HepG2 (cell line): ENCODE data around the gene SFI1. TPM values are rescaled to one million over a fixed set of nuclear protein-coding genes. Genes with fewer than 3 reads are reported as not detected.

Experiments
- AKNA ChIP-seq: sonication (generic); formaldehyde crosslinking; IDR thresholded peaks from 2 replicates; pipeline ENCODE4 v1.4.0; 2020; ENCODE audit warnings: missing genetic modification reagents, borderline replicate concordance
- GATAD1 ChIP-seq: IDR thresholded peaks from 2 replicates; pipeline ENCODE4 v1.6.1; 2016; ENCODE audit warnings: missing genetic modification reagents, missing compliant biosample characterization
- HNF1B ChIP-seq: sonication (generic); formaldehyde crosslinking; IDR thresholded peaks from 2 replicates; pipeline ENCODE4 v1.5.1; 2020; ENCODE audit warnings: mild to moderate bottlenecking, moderate library complexity, missing genetic modification reagents
- HNRNPK ChIP-seq: fragments of 200-400 bp; formaldehyde crosslinking; IDR thresholded peaks from 2 replicates; pipeline ENCODE4 v1.6.1; 2018; ENCODE audit warnings: low read length, low read depth, moderate library complexity, mild to moderate bottlenecking; ENCODE audit not compliant: poor library complexity, severe bottlenecking
- KLF16 ChIP-seq, 2 experiments: sonication (generic) in 1 of 2; formaldehyde crosslinking in 1 of 2; IDR thresholded peaks; 2 replicates each; pipeline versions ENCODE4 v1.6.1 to v1.8.0; 2016 to 2023; ENCODE audit warnings: missing genetic modification reagents in 2 of 2, missing compliant biosample characterization in 1 of 2
- MLLT10 ChIP-seq: sonication (generic); formaldehyde crosslinking; IDR thresholded peaks from 2 replicates; pipeline ENCODE4 v1.4.0; 2020; ENCODE audit warnings: missing genetic modification reagents
- NFYC ChIP-seq: IDR thresholded peaks from 2 replicates; pipeline ENCODE4 v1.6.1; 2016; ENCODE audit warnings: missing genetic modification reagents, missing compliant biosample characterization
- PHF5A ChIP-seq: IDR thresholded peaks from one replicate; pipeline ENCODE4 v1.6.1; 2018; ENCODE audit warnings: low read depth, missing genetic modification reagents; ENCODE audit not compliant: unreplicated experiment
- REPIN1 ChIP-seq: sonication (generic); formaldehyde crosslinking; IDR thresholded peaks from 2 replicates; pipeline ENCODE4 v1.8.0; 2022; ENCODE audit warnings: missing genetic modification reagents, low read depth, mild to moderate bottlenecking, borderline replicate concordance
- U2AF1 ChIP-seq: fragments of 200-400 bp; formaldehyde crosslinking; optimal IDR thresholded peaks from 2 replicates; pipeline ENCODE3; 2017; ENCODE audit warnings: mild to moderate bottlenecking, low read depth, low read length
- ZFP90 ChIP-seq: sonication (generic); formaldehyde crosslinking; IDR thresholded peaks from 2 replicates; pipeline ENCODE4 v1.8.0; 2022; ENCODE audit warnings: missing genetic modification reagents, mild to moderate bottlenecking, inconsistent platforms, borderline replicate concordance
- ZNF274 ChIP-seq: sonication (generic); formaldehyde crosslinking; IDR thresholded peaks from 2 replicates; pipeline ENCODE4 v1.5.1; 2020; ENCODE audit warnings: mild to moderate bottlenecking, missing genetic modification reagents
- ZNF776 ChIP-seq: sonication (generic); formaldehyde crosslinking; IDR thresholded peaks from 2 replicates; pipeline ENCODE4 v1.4.0; 2020; ENCODE audit warnings: mild to moderate bottlenecking, missing genetic modification reagents
- polyA plus RNA-seq, 8 experiments: library from polyadenylated mRNA; depleted of rRNA in 3 of 8; stranded (reverse) in 7 of 8; unstranded in 1 of 8; fragments of >200 nt; fragmentation: Illumina TruSeq in 4 of 8; extraction: Trizol in 4 of 8; gene quantifications; 2 replicates each; pipeline versions ENCODE4 v1.2.1 to v1.2.3, GENCODE V29; 2011 to 2016; ENCODE audit warnings: low read depth in 4 of 8, missing spikeins in 1 of 8, mixed read lengths in 1 of 8; ENCODE audit not compliant: insufficient read depth in 1 of 8
- total RNA-seq, 5 experiments: library from RNA; depleted of rRNA; stranded (reverse); fragments of >200 nt; fragmentation: Illumina TruSeq; extraction: Trizol; gene quantifications; 2 replicates each; pipeline ENCODE4 v1.2.3, GENCODE V29; 2016; ENCODE audit warnings: low read depth in 1 of 5
- TF ChIP-seq, protein P1 (sequence below): sonication (generic); formaldehyde crosslinking; IDR thresholded peaks from 2 replicates; pipeline ENCODE4 v1.8.1; 2022; ENCODE audit warnings: mild to moderate bottlenecking, missing genetic modification reagents
- TF ChIP-seq, protein P2 (sequence below): sonication (generic); formaldehyde crosslinking; IDR thresholded peaks from 2 replicates; pipeline ENCODE4 v1.4.0; 2020; ENCODE audit warnings: missing genetic modification reagents
- TF ChIP-seq, protein P3 (sequence below): IDR thresholded peaks from 2 replicates; pipeline ENCODE4 v1.6.1; 2016; ENCODE audit warnings: low read depth, borderline replicate concordance

Gene SFI1
- total and polyA plus RNA-seq, 2 of the 13 experiments (the other 11 are each of a cell fraction or from before 2014, with no cell fraction given) = 20.5 to 40.1 TPM

GRCh38 chr22:31561238-31561887 is 65.0 kb downstream of the SFI1 start (continued):
- no peak for TF ChIP-seq AKNA (CRISPR knock-in tag)
- TF ChIP-seq MLLT10 (CRISPR knock-in tag) = no peak
- TF ChIP-seq HNRNPK = no peak
- TF ChIP-seq PHF5A (CRISPR knock-in tag) = peak; percentile 36
- no peak for TF ChIP-seq U2AF1
- peak; percentile 60; the same call in 1 of the 2 replicates for TF ChIP-seq REPIN1
- TF ChIP-seq GATAD1 = peak; percentile 43; the same call in 1 of the 2 replicates
- TF ChIP-seq HNF1B (CRISPR knock-in tag) = peak; percentile 56; the same call in 1 of the 2 replicates
- peak in 1 of 2 experiments; percentile 57; a peak in 1 of 4 replicates for TF ChIP-seq KLF16 (CRISPR knock-in tag; IDR thresholded peaks at IDR 0.05)
- TF ChIP-seq ZFP90 = no peak
- TF ChIP-seq, protein P1, sequence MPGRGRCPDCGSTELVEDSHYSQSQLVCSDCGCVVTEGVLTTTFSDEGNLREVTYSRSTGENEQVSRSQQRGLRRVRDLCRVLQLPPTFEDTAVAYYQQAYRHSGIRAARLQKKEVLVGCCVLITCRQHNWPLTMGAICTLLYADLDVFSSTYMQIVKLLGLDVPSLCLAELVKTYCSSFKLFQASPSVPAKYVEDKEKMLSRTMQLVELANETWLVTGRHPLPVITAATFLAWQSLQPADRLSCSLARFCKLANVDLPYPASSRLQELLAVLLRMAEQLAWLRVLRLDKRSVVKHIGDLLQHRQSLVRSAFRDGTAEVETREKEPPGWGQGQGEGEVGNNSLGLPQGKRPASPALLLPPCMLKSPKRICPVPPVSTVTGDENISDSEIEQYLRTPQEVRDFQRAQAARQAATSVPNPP (CRISPR knock-in tag) = peak; percentile 54; the same call in 1 of the 2 replicates
- TF ChIP-seq, protein P2, sequence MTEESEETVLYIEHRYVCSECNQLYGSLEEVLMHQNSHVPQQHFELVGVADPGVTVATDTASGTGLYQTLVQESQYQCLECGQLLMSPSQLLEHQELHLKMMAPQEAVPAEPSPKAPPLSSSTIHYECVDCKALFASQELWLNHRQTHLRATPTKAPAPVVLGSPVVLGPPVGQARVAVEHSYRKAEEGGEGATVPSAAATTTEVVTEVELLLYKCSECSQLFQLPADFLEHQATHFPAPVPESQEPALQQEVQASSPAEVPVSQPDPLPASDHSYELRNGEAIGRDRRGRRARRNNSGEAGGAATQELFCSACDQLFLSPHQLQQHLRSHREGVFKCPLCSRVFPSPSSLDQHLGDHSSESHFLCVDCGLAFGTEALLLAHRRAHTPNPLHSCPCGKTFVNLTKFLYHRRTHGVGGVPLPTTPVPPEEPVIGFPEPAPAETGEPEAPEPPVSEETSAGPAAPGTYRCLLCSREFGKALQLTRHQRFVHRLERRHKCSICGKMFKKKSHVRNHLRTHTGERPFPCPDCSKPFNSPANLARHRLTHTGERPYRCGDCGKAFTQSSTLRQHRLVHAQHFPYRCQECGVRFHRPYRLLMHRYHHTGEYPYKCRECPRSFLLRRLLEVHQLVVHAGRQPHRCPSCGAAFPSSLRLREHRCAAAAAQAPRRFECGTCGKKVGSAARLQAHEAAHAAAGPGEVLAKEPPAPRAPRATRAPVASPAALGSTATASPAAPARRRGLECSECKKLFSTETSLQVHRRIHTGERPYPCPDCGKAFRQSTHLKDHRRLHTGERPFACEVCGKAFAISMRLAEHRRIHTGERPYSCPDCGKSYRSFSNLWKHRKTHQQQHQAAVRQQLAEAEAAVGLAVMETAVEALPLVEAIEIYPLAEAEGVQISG (CRISPR knock-in tag) = 0 out of 2 replicates have a peak, but pooled peaks have one; percentile 20
- TF ChIP-seq NFYC (CRISPR knock-in tag) = no peak
- TF ChIP-seq, protein P3, sequence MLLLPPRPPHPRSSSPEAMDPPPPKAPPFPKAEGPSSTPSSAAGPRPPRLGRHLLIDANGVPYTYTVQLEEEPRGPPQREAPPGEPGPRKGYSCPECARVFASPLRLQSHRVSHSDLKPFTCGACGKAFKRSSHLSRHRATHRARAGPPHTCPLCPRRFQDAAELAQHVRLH (CRISPR knock-in tag) = peak; percentile 74; the same call in 1 of the 2 replicates
- TF ChIP-seq ZNF274 = 0 out of 2 replicates have a peak, but pooled peaks have one; percentile 47
- no peak for TF ChIP-seq ZNF776 (CRISPR knock-in tag)
